Measurements from ENCODE around the gene AFF3.

- TF ChIP-seq CTCF (IDR thresholded peaks at IDR 0.05; ENCODE audit: poor library complexity) = no peak
- no peak for TF ChIP-seq EZH2 (IDR thresholded peaks at IDR 0.05; ENCODE audit: borderline replicate concordance)
- no peak for TF ChIP-seq EZH2phosphoT487 (IDR thresholded peaks at IDR 0.05; ENCODE audit: low read depth, severe bottlenecking, unreplicated experiment)
These were observed 251.6 kb downstream of the AFF3 start for GRCh38 chr2:99890568-99891427.

Data from hepatocyte (in vitro differentiated cells).